SK-N-SH (cell line): ENCODE results near the gene FMN2.

Experiments
- CTCF ChIP-seq: fragments of 200-600 bp; sonication (generic); IDR thresholded peaks from 2 replicates; pipeline ENCODE4 v1.6.1; 2017; ENCODE audit warnings: antibody characterized with exemption, mild to moderate bottlenecking, moderate library complexity
- MXI1 ChIP-seq: IDR thresholded peaks from 2 replicates; pipeline ENCODE4 v1.6.1; 2012; ENCODE audit warnings: mild to moderate bottlenecking, low read depth, low read length, improper control_type of control experiment
- NFIC ChIP-seq: IDR thresholded peaks from 2 replicates; pipeline ENCODE4 v1.4.0; 2012; ENCODE audit warnings: borderline replicate concordance
- PBX3 ChIP-seq: IDR thresholded peaks from 2 replicates; pipeline ENCODE4; 2012
- RAD21 ChIP-seq: IDR thresholded peaks from 2 replicates; pipeline ENCODE4 v1.6.1; 2012; ENCODE audit warnings: mild to moderate bottlenecking, low read length
- RCOR1 ChIP-seq: fragments of 150-350 bp; IDR thresholded peaks from 2 replicates; pipeline ENCODE4 v1.6.1; 2017; ENCODE audit warnings: antibody characterized with exemption, low read length
- REST ChIP-seq: IDR thresholded peaks from 2 replicates; pipeline ENCODE4 v1.6.1; 2012; ENCODE audit warnings: mild to moderate bottlenecking, low read depth, low read length, moderate library complexity
- RXRA ChIP-seq: IDR thresholded peaks from 2 replicates; pipeline ENCODE4 v1.4.0; 2012; ENCODE audit warnings: low read depth, mild to moderate bottlenecking, borderline replicate concordance
- SIN3A ChIP-seq: IDR thresholded peaks from 2 replicates; pipeline ENCODE4 v1.6.1; 2012; ENCODE audit warnings: low read depth, mild to moderate bottlenecking, low read length, moderate library complexity, borderline replicate concordance
- SMC3 ChIP-seq: IDR thresholded peaks from 2 replicates; pipeline ENCODE4 v1.6.1; 2012; ENCODE audit warnings: low read depth, low read length, improper control_type of control experiment
- TAF1 ChIP-seq: IDR thresholded peaks from 2 replicates; pipeline ENCODE4 v1.6.1; 2012; ENCODE audit warnings: low read depth, mild to moderate bottlenecking, low read length, moderate library complexity, borderline replicate concordance
- YY1 ChIP-seq: IDR thresholded peaks from 2 replicates; pipeline ENCODE4 v1.4.0; 2012; ENCODE audit warnings: low read depth, mild to moderate bottlenecking

- TF ChIP-seq PBX3, result no peak
- no peak for TF ChIP-seq REST
- TF ChIP-seq TAF1, result no peak
- TF ChIP-seq CTCF, result no peak
- TF ChIP-seq SIN3A, result no peak
- no peak for TF ChIP-seq SMC3
- TF ChIP-seq RXRA, result no peak
- TF ChIP-seq RAD21, result no peak
- no peak for TF ChIP-seq RCOR1
- no peak for TF ChIP-seq NFIC
- no peak for TF ChIP-seq MXI1
- TF ChIP-seq YY1, result no peak
These were observed 9.6 kb downstream of the FMN2 start for GRCh38 chr1:240101306-240101705.
